ENCODE data around the gene DONSON. TPM values are rescaled to one million over a fixed set of nuclear protein-coding genes. Genes with fewer than 3 reads are reported as not detected.

DONSON gene
- total and polyA plus RNA-seq, 2 of the 13 experiments (the other 11 are each of a cell fraction or from before 2014, with no cell fraction given), result 35.4 to 63.6 TPM

- TF ChIP-seq, protein P1, sequence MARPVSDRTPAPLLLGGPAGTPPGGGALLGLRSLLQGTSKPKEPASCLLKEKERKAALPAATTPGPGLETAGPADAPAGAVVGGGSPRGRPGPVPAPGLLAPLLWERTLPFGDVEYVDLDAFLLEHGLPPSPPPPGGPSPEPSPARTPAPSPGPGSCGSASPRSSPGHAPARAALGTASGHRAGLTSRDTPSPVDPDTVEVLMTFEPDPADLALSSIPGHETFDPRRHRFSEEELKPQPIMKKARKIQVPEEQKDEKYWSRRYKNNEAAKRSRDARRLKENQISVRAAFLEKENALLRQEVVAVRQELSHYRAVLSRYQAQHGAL (CRISPR knock-in tag; IDR thresholded peaks at IDR 0.05; ENCODE audit: not compliant biosample characterization), result no peak
- TF ChIP-seq ZNF597 (CRISPR knock-in tag; IDR thresholded peaks at IDR 0.05) (no peak), ZHX1 (CRISPR knock-in tag; IDR thresholded peaks at IDR 0.05; ENCODE audit: low read depth) (peak; percentile 96), IKZF4 (CRISPR knock-in tag; IDR thresholded peaks at IDR 0.05; ENCODE audit: borderline replicate concordance, low read depth, not compliant biosample characterization) (peak; percentile 31), SMAD9 (CRISPR knock-in tag; IDR thresholded peaks at IDR 0.05) (no peak), ZNF800 (CRISPR knock-in tag; IDR thresholded peaks at IDR 0.05) (no peak), NR2F6 (IDR thresholded peaks at IDR 0.05) (no peak), NR2F6 (CRISPR knock-in tag; IDR thresholded peaks at IDR 0.05) (no peak; the same call in 1 of the 2 replicates), NFAT5 (CRISPR knock-in tag; IDR thresholded peaks at IDR 0.05) (peak; percentile 84), KDM1A (CRISPR knock-in tag; IDR thresholded peaks at IDR 0.05) (no peak), ZNF660 (CRISPR knock-in tag; IDR thresholded peaks at IDR 0.05; ENCODE audit: borderline replicate concordance, low read depth) (no peak), KLF12 (CRISPR knock-in tag; IDR thresholded peaks at IDR 0.05; ENCODE audit: borderline replicate concordance) (no peak; the same call in 1 of the 2 replicates), DNMT1 (CRISPR knock-in tag; IDR thresholded peaks at IDR 0.05) (no peak), DMAP1 (CRISPR knock-in tag; IDR thresholded peaks at IDR 0.05) (peak; percentile 91)
- TF ChIP-seq, protein P2, sequence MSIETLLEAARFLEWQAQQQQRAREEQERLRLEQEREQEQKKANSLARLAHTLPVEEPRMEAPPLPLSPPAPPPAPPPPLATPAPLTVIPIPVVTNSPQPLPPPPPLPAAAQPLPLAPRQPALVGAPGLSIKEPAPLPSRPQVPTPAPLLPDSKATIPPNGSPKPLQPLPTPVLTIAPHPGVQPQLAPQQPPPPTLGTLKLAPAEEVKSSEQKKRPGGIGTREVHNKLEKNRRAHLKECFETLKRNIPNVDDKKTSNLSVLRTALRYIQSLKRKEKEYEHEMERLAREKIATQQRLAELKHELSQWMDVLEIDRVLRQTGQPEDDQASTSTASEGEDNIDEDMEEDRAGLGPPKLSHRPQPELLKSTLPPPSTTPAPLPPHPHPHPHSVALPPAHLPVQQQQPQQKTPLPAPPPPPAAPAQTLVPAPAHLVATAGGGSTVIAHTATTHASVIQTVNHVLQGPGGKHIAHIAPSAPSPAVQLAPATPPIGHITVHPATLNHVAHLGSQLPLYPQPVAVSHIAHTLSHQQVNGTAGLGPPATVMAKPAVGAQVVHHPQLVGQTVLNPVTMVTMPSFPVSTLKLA (IDR thresholded peaks at IDR 0.05), result peak; percentile 27; the same call in 1 of the 2 replicates
Measured at GRCh38 chr21:33542640-33543504, 45.6 kb downstream of the DONSON start, which contains the start of gene SON (continued).
